Inflammatory macrophage (primary cell): ENCODE results near the gene TMEM30A.
A peak's percentile ranks its signal among the peaks of the same experiment; 100 is the strongest.

Experiments
- DNase-seq, 2 donors: peaks; one replicate each; pipeline ENCODE4 v3.0.0-alpha.2; 2020 to 2022

Gene TMEM30A

GRCh38 chr6:75262716-75263400 is 21.7 kb downstream of the TMEM30A start:
- no peak for DNase-seq

DNA sequence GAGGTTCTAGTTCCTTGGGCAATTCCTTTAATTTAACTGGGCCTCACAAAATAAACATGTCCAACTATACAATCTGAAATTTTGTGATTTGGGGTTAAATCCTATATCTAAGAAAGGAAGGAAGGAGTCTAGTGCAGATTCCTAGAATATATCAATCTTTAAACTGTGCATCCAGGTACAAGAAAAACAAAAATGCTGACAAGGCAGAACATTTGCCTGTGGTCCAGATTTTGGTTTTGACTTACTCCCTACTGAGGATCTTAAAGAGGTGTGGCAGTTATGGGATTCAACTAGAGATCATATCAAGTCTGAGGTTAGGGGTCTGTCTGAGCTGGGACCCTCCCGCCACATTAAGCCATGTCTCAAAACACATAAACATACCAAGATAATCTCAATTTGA is 23.3 kb downstream of the TMEM30A start:
- no peak for DNase-seq

DNA sequence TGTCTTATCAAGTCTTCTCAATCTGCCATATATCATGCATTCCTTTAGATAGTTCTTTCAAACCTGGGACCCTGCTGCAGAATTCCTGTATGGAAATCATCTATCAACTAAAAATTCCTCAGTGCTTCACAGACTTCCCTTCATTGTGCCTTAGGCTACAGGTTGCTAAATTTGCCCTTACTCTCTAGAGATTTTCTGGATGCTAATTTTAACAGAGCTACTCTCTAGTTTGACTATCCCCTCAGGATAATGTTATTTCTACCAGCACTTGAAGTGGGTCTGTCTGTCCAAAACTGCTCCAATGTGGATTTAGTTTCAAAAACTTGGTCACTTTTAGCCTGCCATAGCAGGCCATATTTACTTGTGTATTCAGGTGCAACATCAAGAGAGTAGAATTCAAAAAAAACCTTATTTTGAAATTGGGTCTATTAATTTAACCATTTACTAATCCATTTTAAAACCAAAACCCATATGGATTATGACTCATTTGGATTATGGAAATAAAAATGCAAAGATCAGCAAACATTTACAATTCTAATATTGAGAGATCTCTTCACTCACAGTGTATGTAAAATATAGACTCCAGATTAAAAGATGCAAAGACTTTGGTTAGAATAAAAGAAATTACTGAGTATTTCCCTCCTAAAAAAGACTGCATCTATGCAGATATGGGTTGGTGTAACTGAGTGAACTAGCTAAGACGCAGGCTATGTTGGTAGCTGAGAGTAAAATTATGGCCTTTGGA is 27.1 kb downstream of the TMEM30A start:
- DNase-seq = no peak

DNA sequence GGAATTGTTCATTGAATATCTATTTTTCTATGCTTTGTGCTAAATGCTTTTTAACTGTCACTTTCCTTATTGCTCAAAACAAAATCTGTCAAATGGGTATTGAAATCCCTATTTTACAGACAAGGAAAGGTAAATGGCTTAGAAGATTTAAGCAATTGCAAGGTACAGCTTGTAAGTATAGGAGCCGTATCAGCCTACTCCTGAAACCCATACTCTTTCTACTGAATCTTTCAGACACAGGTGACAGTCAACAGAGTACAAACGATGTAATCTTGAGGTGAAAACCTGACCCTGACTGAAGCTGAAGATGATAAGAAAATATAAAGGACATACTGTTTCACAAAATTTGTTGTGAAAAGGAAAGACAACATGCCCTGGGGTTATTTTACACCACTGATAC is 34.0 kb downstream of the TMEM30A start:
- no peak for DNase-seq

- no peak for DNase-seq
These were observed 34.8 kb downstream of the TMEM30A start for GRCh38 chr6:75249837-75250236.

- no peak for DNase-seq
These were observed 38.2 kb downstream of the TMEM30A start for GRCh38 chr6:75246386-75246785.

- DNase-seq = peak in 1 of 2 donors; percentile 30
These were observed 40.5 kb downstream of the TMEM30A start for GRCh38 chr6:75244063-75244584.

GRCh38 chr6:75243333-75244062 is 41.1 kb downstream of the TMEM30A start, which contains the start of gene COX7A2:
Gene COX7A2 (minus strand): TSS chr6:75243801. CDS start chr6:75243734, 67 bp downstream.
- DNase-seq = peak; percentile 98

DNA sequence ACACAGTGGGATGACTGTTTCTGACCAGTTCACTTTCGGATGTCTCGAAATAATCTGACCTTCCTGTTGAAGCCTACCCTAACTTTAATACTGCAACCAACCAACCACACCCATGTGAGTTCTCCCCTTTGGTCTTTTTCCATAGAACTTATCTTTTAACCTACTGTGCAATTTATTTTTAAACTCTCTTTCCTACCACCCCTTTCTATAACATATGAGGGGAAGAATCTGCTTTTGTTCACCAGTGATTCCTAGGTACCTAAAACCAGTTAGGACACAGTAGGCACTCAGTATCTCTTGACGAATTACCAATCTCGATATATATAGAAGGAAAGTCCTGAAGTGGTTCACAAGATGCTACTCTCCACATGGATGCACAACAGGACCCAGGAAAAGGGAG is 48.0 kb downstream of the TMEM30A start:
- no peak for DNase-seq

DNA sequence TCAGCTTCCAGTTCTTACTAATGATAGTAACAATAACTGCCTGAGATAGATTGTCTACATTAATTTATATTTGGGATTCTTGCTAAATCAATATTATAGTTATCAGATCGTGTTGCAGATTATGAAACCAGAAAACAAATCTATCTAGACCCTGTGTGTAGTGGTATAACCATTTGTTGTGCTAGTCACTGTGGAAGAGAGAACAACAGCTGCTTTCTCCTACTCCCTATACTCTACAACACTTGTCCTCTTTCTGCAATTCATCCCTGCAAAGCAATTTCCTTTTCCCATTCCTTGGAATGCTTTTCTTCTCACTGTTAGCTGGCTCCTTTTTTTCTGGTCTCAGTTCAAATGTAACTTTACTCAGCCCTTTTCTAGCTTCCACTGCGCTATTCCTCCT is 49.3 kb downstream of the TMEM30A start:
- DNase-seq = no peak

- DNase-seq = no peak
These were observed 50.3 kb downstream of the TMEM30A start for GRCh38 chr6:75234126-75234865.

GRCh38 chr6:75233092-75233615 is 51.4 kb downstream of the TMEM30A start:
- DNase-seq = no peak

DNA sequence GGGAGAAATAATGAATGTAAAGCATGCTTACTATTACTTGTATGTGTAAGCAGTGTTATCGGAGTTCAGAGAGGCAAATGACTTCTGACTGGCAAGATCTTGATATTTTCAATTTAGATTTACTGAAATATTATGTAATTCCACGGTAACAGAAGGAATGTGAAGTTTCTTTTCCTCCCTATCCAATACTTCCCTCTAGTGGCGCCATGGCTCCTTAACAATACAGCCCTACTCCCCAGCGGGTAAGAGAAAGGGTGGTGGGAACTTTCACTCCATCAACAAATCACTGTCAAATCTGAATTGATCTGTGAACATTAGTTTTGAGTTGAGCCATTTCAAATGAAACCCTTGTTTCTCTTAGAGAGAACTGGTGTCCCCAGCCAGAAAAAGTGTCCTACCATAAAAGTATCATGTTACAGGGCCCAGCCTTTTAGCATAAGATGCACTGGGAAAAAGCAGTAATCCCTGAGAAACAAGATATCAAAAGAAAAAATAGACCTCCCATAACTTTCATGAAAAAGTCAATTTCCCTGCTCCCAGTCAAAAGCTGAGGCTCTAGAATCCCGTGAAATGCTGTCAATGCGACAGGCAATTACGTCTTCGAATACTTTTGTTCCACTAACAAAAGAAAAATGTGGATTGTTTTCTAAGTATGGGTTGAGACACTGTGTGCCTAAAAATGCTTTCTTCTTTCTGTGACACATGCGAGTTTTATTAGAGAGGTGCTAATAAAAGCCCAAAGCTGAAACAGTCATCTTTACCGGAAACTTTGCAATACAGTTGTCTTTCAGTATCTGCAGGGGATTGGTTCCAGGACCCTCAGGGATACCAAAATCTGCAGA is 53.9 kb downstream of the TMEM30A start:
- DNase-seq = peak; percentile 23 to 46

DNA sequence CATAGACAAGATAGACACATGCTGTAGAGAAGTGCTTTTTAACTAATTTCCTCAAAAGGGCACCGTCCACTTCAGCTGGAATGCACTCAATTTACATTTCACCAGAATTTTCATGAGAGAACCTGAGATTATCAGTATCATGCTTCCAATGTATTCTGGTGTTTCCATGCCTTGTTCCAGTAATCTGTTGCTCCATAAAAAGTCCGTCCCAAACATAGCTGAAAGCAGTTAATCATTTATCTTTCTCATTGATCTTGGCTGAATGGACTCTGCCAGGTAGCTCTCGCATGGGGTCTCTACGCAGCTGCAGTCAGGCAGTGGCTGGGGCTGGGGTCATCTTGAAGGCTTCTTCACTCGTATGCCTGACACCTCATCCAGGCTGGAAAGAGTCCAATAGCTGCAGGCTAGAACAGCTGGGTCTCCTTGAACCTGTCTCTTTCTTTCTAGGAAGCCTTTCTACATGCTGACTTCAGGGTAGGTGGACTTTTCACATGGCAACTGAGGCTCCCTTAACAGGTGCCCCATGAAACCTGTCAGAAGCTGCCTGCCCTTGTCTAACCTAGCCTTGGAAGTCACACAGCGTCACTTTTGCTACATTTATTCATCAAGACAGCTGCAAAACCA is 60.2 kb downstream of the TMEM30A start:
- no peak for DNase-seq

DNA sequence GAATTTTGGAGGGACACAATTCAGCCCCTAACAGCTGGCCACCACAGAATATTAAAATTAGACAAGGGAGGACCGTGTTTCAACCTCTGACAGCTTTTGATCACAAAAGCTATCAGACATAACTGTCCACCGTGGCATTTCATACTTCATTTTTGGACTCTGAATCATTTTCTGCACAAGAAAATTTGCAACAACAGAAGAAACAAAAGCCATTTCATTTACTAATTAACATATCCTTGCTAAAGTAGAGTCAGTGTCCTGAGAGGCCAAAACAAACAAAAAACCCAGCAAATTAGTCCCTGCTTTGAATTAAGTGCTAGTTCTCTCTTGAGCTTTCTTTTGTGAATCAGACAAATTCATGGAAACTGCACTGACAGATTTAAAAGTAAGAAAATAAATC is 61.2 kb downstream of the TMEM30A start:
- DNase-seq = no peak

DNA sequence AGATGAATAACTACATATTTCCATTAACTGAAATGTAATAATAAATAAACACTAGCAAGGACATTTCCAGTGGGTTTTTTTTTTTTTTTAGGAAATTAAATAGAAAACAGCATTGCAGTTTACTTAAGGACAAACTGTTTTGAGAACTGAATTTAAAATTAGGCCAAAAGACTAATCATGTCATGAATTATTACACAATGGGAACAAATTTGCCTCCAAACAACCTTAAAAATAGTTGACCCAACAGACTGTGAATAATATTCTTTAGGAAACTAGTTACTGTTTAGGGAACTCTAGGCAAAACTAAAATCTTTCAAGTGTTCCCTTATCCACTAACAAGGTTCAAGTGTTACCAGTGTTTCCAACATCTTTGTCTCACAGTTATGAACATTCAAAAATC is 62.3 kb downstream of the TMEM30A start:
- DNase-seq = no peak

DNA sequence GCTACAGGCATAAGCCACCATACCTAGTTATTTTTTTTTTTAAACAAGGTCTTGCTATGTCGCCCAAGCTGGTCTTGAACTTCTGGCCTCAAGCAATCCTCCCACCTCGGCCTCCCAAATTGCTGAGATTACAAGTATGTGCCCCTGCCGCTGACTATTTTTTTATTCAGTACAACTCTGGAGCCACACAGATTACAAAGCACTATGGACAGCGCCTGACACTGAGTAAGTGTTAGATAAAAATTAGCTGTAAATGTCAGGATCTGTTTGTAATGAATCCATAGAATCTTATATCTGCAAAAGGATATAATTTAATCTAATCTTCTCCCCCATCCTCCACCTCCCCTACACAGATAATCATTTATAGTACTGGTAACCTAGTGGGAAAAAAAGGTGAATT is 63.5 kb downstream of the TMEM30A start:
- no peak for DNase-seq

DNA sequence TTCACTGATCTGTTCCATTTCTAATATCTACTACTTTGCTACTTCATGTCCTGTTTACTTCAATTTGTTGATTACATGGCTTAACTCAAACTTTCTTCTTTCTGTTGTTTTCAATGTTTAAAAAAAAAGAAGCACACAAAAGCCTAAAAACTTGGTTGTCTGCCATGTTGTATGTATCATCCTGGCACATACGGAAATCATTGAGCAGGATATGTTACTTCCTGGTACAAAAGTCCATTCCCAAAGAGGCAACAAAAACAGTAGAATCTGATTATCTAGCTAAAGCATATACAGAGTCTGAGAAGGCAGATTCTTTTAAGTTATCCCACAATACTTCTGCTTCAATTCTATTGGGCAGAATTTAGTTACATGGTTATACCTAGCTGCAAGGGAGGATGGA is 64.2 kb downstream of the TMEM30A start:
- DNase-seq = no peak

DNA sequence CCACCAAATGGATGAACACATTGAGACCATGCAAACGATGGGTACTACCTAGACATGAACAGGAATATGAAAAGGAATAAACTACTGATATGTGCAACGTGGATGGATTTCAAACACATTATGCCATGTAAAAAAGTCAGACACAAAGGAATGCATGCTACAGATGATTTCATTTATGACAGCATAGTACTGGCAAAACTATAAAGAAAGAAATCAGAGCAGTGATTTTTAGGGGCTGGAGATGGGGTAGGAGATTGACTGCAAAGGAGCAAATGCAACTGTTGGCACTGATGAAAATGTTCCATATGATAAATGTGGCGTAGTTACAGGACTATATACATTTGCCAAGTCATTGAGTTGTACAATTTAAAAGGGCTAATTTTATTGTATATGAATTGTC is 65.3 kb downstream of the TMEM30A start:
- DNase-seq = no peak

DNA sequence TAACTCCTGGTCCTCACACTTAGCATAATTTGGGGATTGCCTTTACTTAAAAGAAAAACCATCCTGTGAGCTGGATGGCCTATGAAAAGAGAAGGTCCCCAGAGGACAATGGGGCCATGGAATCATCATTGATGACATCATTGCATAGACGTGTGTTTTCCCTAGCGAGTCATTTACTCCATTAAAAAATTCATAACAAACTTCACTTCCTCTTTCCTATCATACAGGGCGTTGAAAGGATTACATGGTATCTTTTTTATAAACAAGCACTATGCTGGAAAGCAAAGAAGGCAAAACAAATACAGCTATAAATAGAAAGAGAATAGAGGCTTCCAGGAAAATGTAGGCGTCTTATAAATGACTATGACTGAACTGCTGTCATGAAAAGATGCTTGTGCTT is 67.4 kb downstream of the TMEM30A start:
- peak; percentile 22 to 38 for DNase-seq

DNA sequence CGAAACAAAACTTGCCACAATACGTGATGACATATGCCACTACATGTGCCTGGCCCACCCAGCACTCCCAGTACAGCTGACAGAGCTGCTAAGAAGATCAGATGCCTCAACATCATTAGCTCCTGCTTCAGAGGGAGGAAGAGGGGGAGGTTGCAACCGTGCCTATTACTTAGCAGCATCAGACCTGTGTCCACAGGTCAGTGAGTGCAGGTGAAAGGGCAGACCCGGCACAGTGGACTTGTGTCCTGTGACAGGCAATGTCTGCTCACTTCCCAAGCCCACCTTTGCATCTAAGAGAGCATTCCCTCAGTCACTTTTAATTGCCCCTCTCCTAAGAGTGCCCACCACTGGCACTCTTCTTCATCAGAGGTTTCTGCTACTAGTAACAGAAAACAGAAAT is 69.3 kb downstream of the TMEM30A start:
- DNase-seq = no peak
